GM06990 (cell line): ENCODE results near the gene USP38.
"Not testable (repeated sequence)": the region's sequence is repeated elsewhere in the genome, so short reads cannot be mapped to it uniquely, and the experiment has no call there.

Source experiments
- DNase-seq: peaks from one replicate; pipeline ENCODE4 v3.0.0-alpha.2; 2011; ENCODE audit not compliant: insufficient read length; ENCODE audit errors: extremely low read depth
- H3K27me3 ChIP-seq: replicated peaks from 2 replicates; pipeline ENCODE4 v1.6.0; 2011; ENCODE audit warnings: low read length; ENCODE audit not compliant: control insufficient read depth, insufficient read depth
- H3K36me3 ChIP-seq: 2 replicates; pipeline ENCODE4 v1.5.1; 2011; ENCODE audit warnings: low read length; ENCODE audit not compliant: control insufficient read depth, insufficient read depth
- H3K4me3 ChIP-seq: replicated peaks from 2 replicates; pipeline ENCODE4 v1.5.1; 2011; ENCODE audit warnings: low read depth, mild to moderate bottlenecking, control low read depth, low read length
- TF ChIP-seq, protein P1 (sequence below): IDR thresholded peaks from 2 replicates; pipeline ENCODE4 v1.5.1; 2011; ENCODE audit warnings: low read length, control low read depth, mild to moderate bottlenecking, inconsistent platforms; ENCODE audit not compliant: insufficient read depth, poor library complexity, severe bottlenecking

The USP38 gene

DNA sequence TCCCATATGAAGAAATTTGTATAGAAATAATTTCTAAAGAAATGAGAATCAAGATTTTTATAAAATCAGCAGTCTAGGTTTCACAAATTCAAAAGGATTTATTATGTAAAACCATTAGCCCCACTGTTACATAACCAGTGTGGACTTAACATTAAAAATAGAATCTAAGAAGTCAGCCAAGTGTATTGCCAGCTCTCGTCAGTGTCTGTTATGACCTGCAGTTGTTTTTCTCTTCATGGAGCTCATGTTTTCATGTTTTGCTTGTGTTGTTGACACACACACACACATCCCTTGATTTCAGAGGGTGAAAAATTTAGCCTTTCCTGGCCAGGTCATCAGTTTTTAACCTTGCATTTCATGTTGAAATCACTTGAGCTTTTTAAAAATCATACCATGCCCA is 39.5 kb downstream of the USP38 start:
- no peak for DNase-seq

GRCh38 chr4:143225167-143225566 is 40.5 kb downstream of the USP38 start:
- no peak for DNase-seq
- no peaks in the 10 kb centered on the region; the same call in none of the 2 replicates for H3K36me3 ChIP-seq
- TF ChIP-seq, protein P1, sequence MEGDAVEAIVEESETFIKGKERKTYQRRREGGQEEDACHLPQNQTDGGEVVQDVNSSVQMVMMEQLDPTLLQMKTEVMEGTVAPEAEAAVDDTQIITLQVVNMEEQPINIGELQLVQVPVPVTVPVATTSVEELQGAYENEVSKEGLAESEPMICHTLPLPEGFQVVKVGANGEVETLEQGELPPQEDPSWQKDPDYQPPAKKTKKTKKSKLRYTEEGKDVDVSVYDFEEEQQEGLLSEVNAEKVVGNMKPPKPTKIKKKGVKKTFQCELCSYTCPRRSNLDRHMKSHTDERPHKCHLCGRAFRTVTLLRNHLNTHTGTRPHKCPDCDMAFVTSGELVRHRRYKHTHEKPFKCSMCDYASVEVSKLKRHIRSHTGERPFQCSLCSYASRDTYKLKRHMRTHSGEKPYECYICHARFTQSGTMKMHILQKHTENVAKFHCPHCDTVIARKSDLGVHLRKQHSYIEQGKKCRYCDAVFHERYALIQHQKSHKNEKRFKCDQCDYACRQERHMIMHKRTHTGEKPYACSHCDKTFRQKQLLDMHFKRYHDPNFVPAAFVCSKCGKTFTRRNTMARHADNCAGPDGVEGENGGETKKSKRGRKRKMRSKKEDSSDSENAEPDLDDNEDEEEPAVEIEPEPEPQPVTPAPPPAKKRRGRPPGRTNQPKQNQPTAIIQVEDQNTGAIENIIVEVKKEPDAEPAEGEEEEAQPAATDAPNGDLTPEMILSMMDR: no peak
- H3K27me3 ChIP-seq: no peaks in the 10 kb centered on the region
- no peak overlapping the region for H3K4me3 ChIP-seq

More for the DNA sequence above, 39.5 kb downstream of the USP38 start:
- H3K36me3 ChIP-seq: no peaks in the 10 kb centered on the region; the same call in none of the 2 replicates
- no peak overlapping the region for H3K4me3 ChIP-seq
- no peaks in the 10 kb centered on the region for H3K27me3 ChIP-seq
- TF ChIP-seq, protein P1: no peak

- H3K4me3 ChIP-seq: no peak overlapping the region
- DNase-seq: peak; percentile 9
- H3K27me3 ChIP-seq: no peaks in the 10 kb centered on the region
- TF ChIP-seq, protein P1: no peak
- H3K36me3 ChIP-seq: no peaks in the 10 kb centered on the region; the same call in 1 of the 2 replicates
These were observed 46.0 kb downstream of the USP38 start for GRCh38 chr4:143230683-143231082.

DNA sequence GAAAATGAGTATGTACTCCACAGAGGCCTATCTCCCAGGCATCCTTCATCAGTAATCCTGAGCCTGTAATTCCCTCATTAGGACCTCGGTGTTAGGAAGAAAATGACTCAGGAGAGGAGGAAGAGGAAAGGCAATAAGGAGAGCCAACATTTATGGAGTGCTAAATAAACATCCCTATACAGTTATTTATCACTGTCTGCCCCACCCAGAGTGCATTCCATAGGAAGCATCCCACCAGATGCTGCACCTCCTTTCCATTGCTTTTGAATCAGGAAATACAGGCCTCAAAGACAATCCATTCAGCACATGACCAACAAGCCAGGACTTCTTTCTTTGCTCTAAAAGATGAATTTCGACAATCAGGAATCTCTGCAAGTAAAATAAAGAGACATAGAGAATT is 47.6 kb downstream of the USP38 start:
- no peak for DNase-seq
- H3K4me3 ChIP-seq: no peak overlapping the region
- TF ChIP-seq, protein P1: no peak
- H3K27me3 ChIP-seq: no peaks in the 10 kb centered on the region
- H3K36me3 ChIP-seq: no peaks in the 10 kb centered on the region

- Histone ChIP-seq H3K36me3 (no peaks in the 10 kb centered on the region), H3K27me3 (no peaks in the 10 kb centered on the region), H3K4me3 (no peak overlapping the region)
- TF ChIP-seq, protein P1: no peak
- DNase-seq: no peak
These were observed 49.4 kb downstream of the USP38 start for GRCh38 chr4:143234153-143234552.

GRCh38 chr4:143237195-143237594 is 52.5 kb downstream of the USP38 start:
- H3K36me3 ChIP-seq, H3K4me3 ChIP-seq, H3K27me3 ChIP-seq, DNase-seq: not testable (repeated sequence)
